ENCODE data around the gene BMF.

The BMF gene

DNA sequence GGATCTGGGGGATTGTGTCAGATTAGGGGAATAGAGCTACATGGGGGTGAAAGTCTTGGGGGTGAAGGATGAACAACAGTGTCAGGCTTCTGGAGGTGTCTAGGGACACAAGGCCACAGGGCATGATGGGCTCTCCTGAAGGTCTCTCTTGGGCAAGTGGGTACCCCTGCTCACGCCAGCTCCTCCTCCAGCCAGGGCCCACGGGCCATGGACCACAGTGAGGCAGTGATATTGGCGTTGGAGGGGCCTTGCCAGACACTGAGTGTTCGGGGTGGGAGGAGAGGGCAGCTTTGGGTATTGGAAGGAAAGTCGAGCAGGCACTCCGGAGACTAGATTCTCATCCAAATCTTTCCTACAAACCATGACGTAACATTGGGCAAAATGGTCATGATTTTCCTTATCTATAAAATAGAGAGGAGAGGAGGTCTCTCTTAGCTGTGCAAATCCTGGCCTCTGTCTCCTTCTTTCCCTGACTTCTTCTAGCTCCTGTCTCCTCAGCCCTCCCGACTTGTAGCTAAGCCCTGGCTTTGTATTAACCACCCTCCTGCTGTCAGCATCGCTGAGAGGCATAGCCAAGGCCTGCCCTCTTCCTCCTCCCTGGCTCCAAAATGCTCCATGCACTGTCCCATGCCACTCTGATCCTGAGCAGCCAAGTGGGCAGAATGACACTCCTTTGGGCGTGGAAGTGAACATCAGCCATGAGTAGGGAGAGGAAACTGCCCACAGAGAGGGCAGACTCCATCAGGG is 45.7 kb downstream of the BMF start:
- no peak for DNase-seq

- DNase-seq: no peak
These were observed 47.3 kb downstream of the BMF start for GRCh38 chr15:40061212-40061901.

DNA sequence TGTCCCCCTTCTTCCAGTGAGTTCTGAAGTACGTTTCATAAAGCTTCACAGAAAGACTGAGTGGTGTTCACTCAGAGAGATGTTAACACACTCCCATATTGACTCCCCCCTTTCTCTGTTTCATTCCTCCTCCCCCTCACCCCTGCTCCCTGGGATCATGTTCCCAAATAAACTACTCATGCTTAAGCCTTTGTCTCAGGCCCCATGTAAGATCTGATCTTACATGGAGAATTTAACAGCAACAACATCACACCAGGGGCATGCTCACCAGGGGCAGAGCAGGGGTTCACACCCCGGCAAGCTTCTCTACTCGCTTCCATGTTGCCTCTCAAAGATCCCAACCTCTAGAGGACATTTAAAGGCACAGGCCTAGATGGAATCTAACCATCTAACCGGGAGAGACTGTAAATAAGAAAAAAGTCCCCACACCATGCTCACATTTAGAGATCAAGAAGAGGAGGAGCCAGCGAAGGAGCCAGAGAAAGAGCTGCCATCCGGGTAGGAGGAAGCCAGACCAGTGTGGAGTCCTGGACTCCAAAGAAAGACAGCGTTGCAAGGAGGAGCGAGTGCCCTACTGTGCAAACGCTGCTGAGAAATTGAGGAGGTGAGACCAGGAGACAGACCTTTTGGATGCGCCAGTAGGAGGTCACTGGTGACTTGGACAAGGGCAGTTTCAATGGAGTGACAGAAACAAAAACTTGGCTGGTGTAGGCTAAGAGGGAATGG is 48.3 kb downstream of the BMF start:
- DNase-seq: no peak

DNA sequence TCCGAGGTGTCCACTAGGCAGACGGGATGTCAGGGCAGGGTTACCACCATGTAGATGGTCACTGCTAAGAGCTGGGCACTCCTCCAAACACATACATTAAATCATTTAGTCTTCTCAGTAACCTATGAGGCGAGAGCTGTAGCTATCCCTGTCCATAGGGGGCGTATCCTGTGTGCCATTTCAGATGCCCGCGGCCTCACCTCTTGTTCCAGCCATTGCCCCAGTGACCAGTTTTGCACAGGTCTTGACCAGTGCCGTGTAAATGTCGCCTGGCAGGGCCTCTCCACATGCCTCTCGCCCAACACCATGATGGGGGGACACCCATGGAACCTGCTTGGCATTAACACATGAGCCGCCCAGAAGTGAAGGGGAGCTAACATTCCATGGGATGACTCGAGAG is 48.9 kb downstream of the BMF start:
- no peak for DNase-seq

DNA sequence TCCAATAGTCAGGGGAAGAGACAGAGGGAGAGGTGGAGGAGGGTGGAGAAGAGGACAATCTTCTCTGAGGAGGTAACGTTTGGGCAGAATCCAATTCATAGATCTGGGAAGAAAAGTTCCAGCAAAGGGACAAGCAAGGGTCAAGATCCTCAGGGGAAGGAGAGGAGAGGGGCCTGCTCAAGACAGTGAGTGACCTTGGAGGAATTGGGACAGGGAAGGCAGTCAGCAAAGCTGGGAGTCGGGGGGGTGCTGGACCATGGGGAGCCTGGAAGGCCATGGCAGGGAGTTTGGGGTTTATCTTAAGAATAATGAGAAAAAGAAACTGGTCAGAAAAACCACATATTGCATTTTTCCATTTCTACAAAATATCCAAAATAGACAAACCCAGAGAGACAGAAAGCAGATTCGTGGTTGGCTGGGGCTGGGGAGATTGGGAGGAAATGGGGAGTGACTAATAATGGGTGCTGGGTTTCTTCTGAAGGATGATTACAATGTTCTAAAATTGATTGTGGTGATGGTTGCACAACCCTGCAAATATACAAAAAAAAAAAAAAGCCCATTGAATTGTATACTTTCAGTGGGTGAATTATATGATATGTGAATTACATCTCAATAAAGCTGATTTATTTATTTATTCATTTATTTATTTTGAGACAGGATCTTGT is 50.1 kb downstream of the BMF start:
- DNase-seq: no peak

DNA sequence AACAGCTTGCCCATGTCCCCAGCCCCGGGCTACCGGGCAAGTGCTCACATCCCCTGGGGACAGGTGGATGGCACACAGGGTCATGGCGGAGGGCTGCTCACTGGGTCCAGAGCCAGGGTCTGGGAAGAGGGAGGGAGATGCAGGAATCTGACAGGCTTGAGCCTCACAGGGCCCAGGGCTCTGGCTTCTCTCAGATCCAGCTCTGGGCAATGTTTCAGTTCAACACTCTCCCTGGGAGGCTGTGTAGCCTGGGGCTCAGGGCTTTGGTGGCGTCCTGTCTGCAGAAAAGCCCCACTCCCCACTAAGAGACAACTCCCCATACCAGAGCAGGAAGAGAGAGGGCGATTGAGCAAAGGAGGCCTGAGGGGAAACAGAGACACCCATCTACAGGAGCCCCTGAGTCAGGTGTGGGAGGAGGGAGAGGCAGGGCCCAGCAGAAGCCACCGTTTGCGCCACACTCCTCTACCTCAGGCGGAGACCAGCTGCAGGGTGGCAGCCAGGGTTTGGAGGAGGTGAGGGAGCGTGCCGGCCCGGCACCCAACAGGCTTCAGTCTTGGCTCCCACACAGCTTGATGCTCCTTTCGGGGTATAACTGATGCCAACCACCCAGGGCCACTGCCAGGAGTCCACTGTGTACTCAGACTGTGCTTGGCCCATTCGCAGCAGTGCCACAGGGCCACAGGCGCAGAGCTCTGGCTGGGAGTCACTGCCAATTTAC is 52.9 kb downstream of the BMF start:
- DNase-seq: no peak

GRCh38 chr15:40054855-40055575 is 53.7 kb downstream of the BMF start:
- no peak for DNase-seq

DNA sequence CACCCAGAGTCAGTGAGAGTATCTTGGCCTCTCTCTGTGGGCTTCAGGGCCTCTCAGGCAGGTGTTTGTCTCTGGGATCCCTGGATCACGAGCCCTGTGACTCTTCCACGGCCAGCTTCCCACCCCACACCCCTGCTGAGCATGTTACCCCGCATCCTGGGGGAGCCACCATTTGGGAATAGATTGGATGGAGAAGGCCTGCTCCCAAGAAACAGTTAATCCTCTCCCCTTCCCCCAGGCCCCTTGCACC is 54.1 kb downstream of the BMF start:
- DNase-seq: no peak

DNA sequence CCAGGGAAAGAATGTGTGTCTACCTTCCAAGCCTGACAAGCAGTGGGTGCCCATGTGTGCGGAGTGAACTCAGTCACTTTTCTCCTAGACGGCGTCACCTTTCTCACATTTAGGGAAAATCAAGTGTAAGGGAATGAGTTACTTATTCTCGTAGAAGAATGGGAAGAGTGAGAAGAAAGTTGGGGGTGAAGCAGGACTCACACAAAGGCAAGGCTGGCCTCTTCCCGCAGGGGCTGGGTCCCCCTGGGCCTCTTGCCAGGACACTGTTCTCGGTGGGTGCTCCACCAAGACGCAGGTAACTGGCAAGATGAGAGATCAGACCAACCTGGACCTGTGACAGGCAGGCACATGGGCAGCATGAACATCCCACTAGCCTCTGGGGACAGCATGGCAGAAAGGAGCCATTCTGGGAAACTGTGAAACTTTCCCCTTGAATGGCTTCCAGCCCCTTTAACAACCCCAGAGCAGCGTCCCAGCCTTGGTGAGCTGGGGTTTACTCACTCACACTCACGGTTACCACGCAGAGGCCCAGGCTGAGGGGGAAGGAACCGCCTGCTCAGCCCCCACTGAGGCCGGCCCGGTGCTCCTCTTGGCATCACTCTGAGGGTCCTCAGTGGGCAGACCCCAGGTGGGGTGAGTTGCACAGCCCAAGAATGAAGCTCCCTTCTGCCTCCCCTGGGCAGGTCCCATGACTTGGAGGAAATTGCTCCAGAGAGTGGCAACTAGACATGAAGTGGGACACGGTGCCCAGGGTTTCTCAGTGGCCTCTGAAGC is 54.7 kb downstream of the BMF start:
- DNase-seq: no peak

GRCh38 chr15:40053079-40053830 is 55.4 kb downstream of the BMF start:
- no peak for DNase-seq

- DNase-seq: no peak
These were observed 56.1 kb downstream of the BMF start for GRCh38 chr15:40052604-40053003.

- no peak for DNase-seq
These were observed 56.9 kb downstream of the BMF start for GRCh38 chr15:40051616-40052415.

- DNase-seq: no peak
These were observed 57.8 kb downstream of the BMF start for GRCh38 chr15:40050788-40051470.

- DNase-seq: no peak
These were observed 59.7 kb downstream of the BMF start for GRCh38 chr15:40048926-40049475.

DNA sequence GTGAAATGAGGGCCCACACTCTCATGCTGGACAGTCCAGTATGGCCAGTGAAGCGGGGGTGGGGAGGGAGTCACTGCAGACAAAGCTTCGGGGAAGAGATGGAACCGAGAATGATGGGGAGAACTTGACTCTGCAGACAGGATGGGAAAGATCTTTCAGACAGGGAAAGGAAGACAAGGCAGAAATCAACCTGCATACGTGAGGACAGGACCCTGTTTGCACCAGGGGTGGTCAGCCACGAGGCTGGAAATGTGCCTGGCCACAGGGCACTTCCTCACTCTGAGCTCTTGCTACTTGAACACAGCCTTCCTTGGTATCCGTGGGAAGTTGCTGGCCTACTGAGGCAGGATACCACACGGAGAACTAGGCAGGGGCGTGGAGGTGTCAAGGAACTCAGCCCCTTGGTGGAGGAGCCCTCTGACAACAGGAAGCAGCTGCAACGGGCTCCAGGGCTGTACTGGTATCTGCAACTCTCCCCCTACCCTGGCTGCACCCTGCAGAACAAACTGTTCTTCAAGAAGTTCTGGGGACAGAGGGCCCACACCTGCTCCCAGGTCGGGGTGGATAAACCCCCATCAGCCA is 60.4 kb downstream of the BMF start:
- no peak for DNase-seq

GRCh38 chr15:40047415-40048210 is 61.1 kb downstream of the BMF start:
- no peak for DNase-seq

DNA sequence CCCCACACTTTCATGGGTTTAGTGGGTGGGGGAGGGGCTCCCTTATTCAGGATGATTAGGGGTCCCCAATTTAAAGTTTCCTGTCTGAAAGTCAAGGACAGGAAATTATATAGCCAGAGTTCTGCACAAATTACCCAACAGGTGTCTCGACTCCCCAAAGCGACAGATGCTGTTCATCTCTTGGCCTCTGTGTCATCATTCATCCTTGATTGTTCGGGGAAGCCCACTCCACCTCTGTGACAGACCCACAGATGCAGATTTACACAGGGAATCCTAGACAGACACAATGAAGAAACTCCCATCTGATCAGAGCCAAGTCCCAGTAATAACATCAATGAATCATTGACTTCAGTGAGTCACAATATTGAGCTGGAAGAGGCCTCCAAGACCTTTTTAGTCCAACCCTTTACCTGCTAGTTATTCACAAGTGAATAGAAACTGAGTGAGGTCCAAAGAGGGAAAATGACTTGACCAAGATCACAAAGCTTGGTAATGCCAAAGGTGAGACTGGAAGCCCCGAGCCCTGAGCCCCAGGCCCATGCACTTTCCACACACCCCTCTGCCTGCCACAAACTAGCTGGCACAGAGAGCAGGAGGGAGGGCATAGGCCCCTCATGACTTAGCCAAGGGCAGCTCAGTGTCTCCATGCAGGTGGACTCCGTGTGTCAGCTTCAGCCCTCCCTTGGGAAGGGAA is 61.8 kb downstream of the BMF start:
- no peak for DNase-seq
